K562 (cell line): ENCODE measurements around the gene MPHOSPH9. TPM values are rescaled to one million over a fixed set of nuclear protein-coding genes. Genes with fewer than 3 reads are reported as not detected.

Source experiments
- BCL6 ChIP-seq: fragments of 250-450 bp; sonication (Bioruptor Pico); IDR thresholded peaks from 2 replicates; pipeline ENCODE4 v1.4.0; 2020
- BDP1 ChIP-seq: IDR thresholded peaks from 3 replicates; pipeline ENCODE4 v1.6.1; 2011; ENCODE audit not compliant: insufficient read length, insufficient read depth
- BRCA1 ChIP-seq, 2 experiments: fragments of 450-650 bp in 1 of 2; sonication (generic) in 1 of 2; formaldehyde crosslinking in 1 of 2; IDR thresholded peaks; 2 replicates each; pipeline versions ENCODE4 v1.5.0 to v1.6.1; 2017 to 2020; ENCODE audit warnings: mild to moderate bottlenecking in 1 of 2, missing genetic modification reagents in 1 of 2
- DACH1 ChIP-seq: fragments of 450-650 bp; IDR thresholded peaks from 2 replicates; pipeline ENCODE4 v1.6.1; 2018; ENCODE audit not compliant: partially characterized antibody
- NRF1 ChIP-seq, 2 experiments: fragments of 450-650 bp; IDR thresholded peaks in 1 of 2; conservative IDR thresholded peaks in 1 of 2; 2 replicates each; pipeline ENCODE4 v1.6.1; 2014; ENCODE audit warnings: mild to moderate bottlenecking in 2 of 2
- POU5F1 ChIP-seq: fragments of 150-350 bp; IDR thresholded peaks from 2 replicates; pipeline ENCODE4 v1.6.1; 2014; ENCODE audit warnings: borderline replicate concordance, low read length, low read depth, mild to moderate bottlenecking; ENCODE audit not compliant: partially characterized antibody
- RBM25 ChIP-seq: fragments of 200-400 bp; formaldehyde crosslinking; IDR thresholded peaks from 2 replicates; pipeline ENCODE4 v1.6.1; 2018; ENCODE audit warnings: low read length, low read depth, moderate library complexity; ENCODE audit not compliant: severe bottlenecking
- SMARCA4 ChIP-seq: fragments of 450-650 bp; IDR thresholded peaks from 2 replicates; pipeline ENCODE4 v1.6.1; 2016
- SOX6 ChIP-seq: fragments of 450-650 bp; IDR thresholded peaks from 2 replicates; pipeline ENCODE4 v1.6.1; 2014; ENCODE audit warnings: mild to moderate bottlenecking
- STAT6 ChIP-seq: sonication (generic); formaldehyde crosslinking; IDR thresholded peaks from 2 replicates; pipeline ENCODE4 v1.8.1; 2023; ENCODE audit warnings: mild to moderate bottlenecking, missing genetic modification reagents
- ZBTB5 ChIP-seq: fragments of 450-650 bp; IDR thresholded peaks from 2 replicates; pipeline ENCODE4 v1.6.1; 2017; ENCODE audit warnings: antibody characterized with exemption
- ZBTB8A ChIP-seq: fragments of 450-650 bp; IDR thresholded peaks from 2 replicates; pipeline ENCODE4 v1.6.1; 2018; ENCODE audit warnings: mild to moderate bottlenecking, moderate library complexity; ENCODE audit not compliant: partially characterized antibody
- ZC3H4 ChIP-seq: sonication (generic); formaldehyde crosslinking; IDR thresholded peaks from 2 replicates; pipeline ENCODE4 v1.9.0; 2021; ENCODE audit warnings: missing genetic modification reagents, borderline replicate concordance
- ZHX1 ChIP-seq: fragments of 150-350 bp; conservative IDR thresholded peaks from 2 replicates; pipeline ENCODE4 v1.6.1; 2014; ENCODE audit warnings: low read length
- ZNF274 ChIP-seq: IDR thresholded peaks from 2 replicates; pipeline ENCODE4 v1.6.1; 2011; ENCODE audit warnings: low read depth, mild to moderate bottlenecking, low read length, moderate library complexity, borderline replicate concordance
- ZNF395 ChIP-seq: fragments of 200-800 bp; sonication (Bioruptor generic); IDR thresholded peaks from 2 replicates; pipeline ENCODE4 v1.6.1; 2017; ENCODE audit warnings: missing genetic modification characterization, missing compliant biosample characterization
- ZNF408 ChIP-seq: fragments of 250-450 bp; sonication (Bioruptor Pico); IDR thresholded peaks from 2 replicates; pipeline ENCODE4 v1.4.0; 2020; ENCODE audit warnings: low read depth, mild to moderate bottlenecking, moderate library complexity
- polyA plus RNA-seq, 8 experiments: library from polyadenylated mRNA; depleted of rRNA in 4 of 8; stranded (reverse) in 5 of 8; unstranded in 3 of 8; fragments of >200 nt; fragmentation: Nextera tagmentation in 2 of 8; fragmentation: Illumina TruSeq in 1 of 8; extraction: Ambion mirVana in 2 of 8; extraction: Trizol in 1 of 8; gene quantifications; 2 replicates each; pipeline versions ENCODE4 v1.2.1 to v1.2.3, GENCODE V29; 2011 to 2014; ENCODE audit warnings: inconsistent platforms in 1 of 8, missing spikeins in 1 of 8
- total RNA-seq, 7 experiments: library from RNA; depleted of rRNA in 6 of 7; stranded (reverse); fragments of >200 nt in 6 of 7; fragmentation: Illumina TruSeq in 2 of 7; extraction: Trizol in 2 of 7; gene quantifications; 2 replicates each; pipeline versions ENCODE4 v1.2.1 to v1.2.3, GENCODE V29; 2011 to 2021; ENCODE audit warnings: low replicate concordance in 1 of 7

Gene MPHOSPH9
- total and polyA plus RNA-seq, 9 of the 15 experiments (the other 6 are each of a cell fraction or from before 2014, with no cell fraction given) = 14.2 to 103 (median 54.5) TPM

- no peak for TF ChIP-seq ZBTB5
- no peak for TF ChIP-seq ZBTB8A
- TF ChIP-seq ZC3H4 (CRISPR knock-in tag) = no peak
- peak in 1 of 2 experiments; percentile 16; a peak in 1 of 4 replicates for TF ChIP-seq NRF1 (conservative IDR thresholded peaks at IDR 0.05 in 1 of 2, IDR thresholded peaks at IDR 0.05 in 1 of 2)
- 0 out of 2 replicates have a peak, but pooled peaks have one; percentile 8 for TF ChIP-seq BCL6
- peak; percentile 96 for TF ChIP-seq SMARCA4
- TF ChIP-seq ZNF408 (CRISPR knock-in tag) = no peak
- TF ChIP-seq ZNF274 = no peak
- no peak for TF ChIP-seq RBM25
- TF ChIP-seq STAT6 = no peak
- no peak for TF ChIP-seq ZHX1
- no peak for TF ChIP-seq ZNF395 (CRISPR knock-in tag)
- no peak for TF ChIP-seq BDP1
- no peak for TF ChIP-seq BRCA1 (IDR thresholded peaks at IDR 0.05)
- no peak for TF ChIP-seq BRCA1 (CRISPR knock-in tag; IDR thresholded peaks at IDR 0.05)
- no peak for TF ChIP-seq POU5F1
- TF ChIP-seq SOX6 = peak; percentile 78
- peak; percentile 57 for TF ChIP-seq DACH1
Observed at GRCh38 chr12:123126294-123127181, 106.4 kb downstream of the MPHOSPH9 start (continued).
